ENCODE data around the gene ATP2B3.

ATP2B3 gene

DNA sequence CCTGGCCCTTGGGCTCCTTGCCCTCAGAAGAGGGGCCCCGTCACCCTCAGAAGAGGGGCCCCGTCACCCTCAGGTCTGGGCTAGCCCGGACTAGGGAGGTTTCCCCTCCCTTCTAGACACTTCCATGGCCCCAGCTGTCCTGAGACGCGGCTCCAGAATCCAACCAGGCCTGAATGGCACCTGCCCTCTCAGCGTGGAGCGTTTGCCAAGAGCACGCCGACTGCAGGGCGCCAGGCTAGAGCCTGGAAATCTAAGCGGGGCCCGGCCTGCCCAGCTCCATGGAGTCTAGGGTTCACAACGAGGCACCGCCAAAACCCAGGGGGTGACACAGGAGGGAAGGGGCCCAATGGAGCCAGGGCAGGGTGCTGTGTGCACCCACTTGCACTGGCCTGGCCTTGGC lies 7.8 kb upstream of the ATP2B3 start:
- Histone ChIP-seq H2AFZ (ENCODE audit: low read depth, low read length, severe bottlenecking) (no peak overlapping the region), H4K20me1 (ENCODE audit: low read depth, low read length) (no peaks in the 10 kb centered on the region), H3K4me3 (ENCODE audit: insufficient read depth, low read length, poor library complexity, severe bottlenecking) (no peak overlapping the region), H3K9me3 (ENCODE audit: insufficient read depth, low read length) (no peaks in the 10 kb centered on the region), H3K4me2 (ENCODE audit: low read depth, low read length, poor library complexity, severe bottlenecking) (no peak overlapping the region), H3K9ac (ENCODE audit: low read length) (no peak overlapping the region), H3K36me3 (ENCODE audit: low read length) (no peaks in the 10 kb centered on the region), H3K79me2 (ENCODE audit: insufficient read depth, low read length) (no peaks in the 10 kb centered on the region), H3K27me3 (ENCODE audit: low read length) (no peaks in the 10 kb centered on the region), H3K27ac (ENCODE audit: low read depth, low read length) (no peak overlapping the region), H3K9me2 (replicated peaks; ENCODE audit: insufficient read depth, low read length) (no peaks in the 10 kb centered on the region), H3F3A (ENCODE audit: insufficient read depth) (no peaks in the 10 kb centered on the region)
- TF ChIP-seq EZH2phosphoT487 (conservative IDR thresholded peaks at IDR 0.05; ENCODE audit: low read length) = no peak
- TF ChIP-seq, protein P1, sequence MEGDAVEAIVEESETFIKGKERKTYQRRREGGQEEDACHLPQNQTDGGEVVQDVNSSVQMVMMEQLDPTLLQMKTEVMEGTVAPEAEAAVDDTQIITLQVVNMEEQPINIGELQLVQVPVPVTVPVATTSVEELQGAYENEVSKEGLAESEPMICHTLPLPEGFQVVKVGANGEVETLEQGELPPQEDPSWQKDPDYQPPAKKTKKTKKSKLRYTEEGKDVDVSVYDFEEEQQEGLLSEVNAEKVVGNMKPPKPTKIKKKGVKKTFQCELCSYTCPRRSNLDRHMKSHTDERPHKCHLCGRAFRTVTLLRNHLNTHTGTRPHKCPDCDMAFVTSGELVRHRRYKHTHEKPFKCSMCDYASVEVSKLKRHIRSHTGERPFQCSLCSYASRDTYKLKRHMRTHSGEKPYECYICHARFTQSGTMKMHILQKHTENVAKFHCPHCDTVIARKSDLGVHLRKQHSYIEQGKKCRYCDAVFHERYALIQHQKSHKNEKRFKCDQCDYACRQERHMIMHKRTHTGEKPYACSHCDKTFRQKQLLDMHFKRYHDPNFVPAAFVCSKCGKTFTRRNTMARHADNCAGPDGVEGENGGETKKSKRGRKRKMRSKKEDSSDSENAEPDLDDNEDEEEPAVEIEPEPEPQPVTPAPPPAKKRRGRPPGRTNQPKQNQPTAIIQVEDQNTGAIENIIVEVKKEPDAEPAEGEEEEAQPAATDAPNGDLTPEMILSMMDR (IDR thresholded peaks at IDR 0.05; ENCODE audit: insufficient read depth, low read length, poor library complexity, severe bottlenecking) = no peak

DNA sequence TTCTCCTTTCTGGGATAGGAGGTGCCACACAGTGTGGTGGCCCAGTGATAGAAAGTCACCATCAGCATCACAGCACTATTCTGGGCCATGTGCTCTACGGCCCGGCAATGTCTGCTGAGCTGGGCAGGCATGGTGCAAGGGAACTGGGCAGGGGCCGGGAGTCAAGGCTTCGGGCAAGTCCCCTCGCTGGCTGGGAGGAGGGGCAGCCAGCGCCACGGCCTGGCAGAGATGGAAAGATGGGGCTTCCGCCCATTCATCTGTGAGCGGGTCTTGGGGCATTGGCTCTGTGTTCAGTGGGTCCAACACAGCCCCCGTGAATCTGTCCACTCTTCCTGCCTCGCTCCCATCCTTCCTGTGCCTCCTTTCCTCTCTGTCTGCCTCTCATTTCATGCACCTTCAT lies 7.1 kb upstream of the ATP2B3 start:
- H2AFZ ChIP-seq (ENCODE audit: low read depth, low read length, severe bottlenecking) = no peak overlapping the region

DNA sequence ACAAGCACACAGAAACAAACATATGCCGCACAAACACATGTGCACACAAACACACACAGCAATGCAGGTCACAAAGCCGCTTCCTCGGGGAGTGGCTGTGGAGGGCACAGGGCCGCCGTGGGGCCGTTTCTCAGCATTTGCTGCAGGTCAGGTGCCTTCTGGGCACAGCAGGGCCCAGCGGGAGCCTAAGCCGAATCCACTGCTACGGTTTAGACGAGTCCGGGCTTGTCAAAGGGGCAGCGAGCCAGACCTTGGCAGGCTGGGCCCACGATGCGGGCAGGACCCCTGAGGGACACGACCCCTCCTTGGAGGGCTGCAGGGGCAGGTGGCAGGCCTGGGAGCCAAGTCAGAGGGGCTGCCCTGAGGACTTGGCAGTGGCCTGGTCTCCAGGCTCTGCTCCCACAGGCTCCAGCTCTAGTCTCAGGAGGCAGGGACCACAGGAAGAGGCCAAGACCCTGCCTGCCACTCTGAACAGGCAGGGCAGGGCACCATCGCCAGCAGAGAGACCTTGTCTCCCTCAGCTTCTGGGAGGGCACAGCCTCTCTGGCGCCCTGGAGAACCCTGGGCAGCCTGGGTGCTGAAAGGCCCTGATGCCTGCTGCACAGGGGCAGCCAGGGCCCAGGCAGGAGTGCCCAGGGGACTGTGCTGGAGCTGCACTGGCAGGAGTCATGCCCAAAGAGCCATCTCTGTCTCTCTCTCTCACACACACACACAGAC lies 5.5 kb upstream of the ATP2B3 start:
- no peaks in the 10 kb centered on the region for H3K9me2 ChIP-seq (replicated peaks; ENCODE audit: insufficient read depth, low read length)
- H3K9me3 ChIP-seq (ENCODE audit: insufficient read depth, low read length) = no peaks in the 10 kb centered on the region
- H3K4me3 ChIP-seq (ENCODE audit: insufficient read depth, low read length, poor library complexity, severe bottlenecking) = no peak overlapping the region
- H3F3A ChIP-seq (ENCODE audit: insufficient read depth) = no peaks in the 10 kb centered on the region
- H4K20me1 ChIP-seq (ENCODE audit: low read depth, low read length) = no peaks in the 10 kb centered on the region
- no peak overlapping the region for H3K4me2 ChIP-seq (ENCODE audit: low read depth, low read length, poor library complexity, severe bottlenecking)
- H3K36me3 ChIP-seq (ENCODE audit: low read length) = no peaks in the 10 kb centered on the region
- H2AFZ ChIP-seq (ENCODE audit: low read depth, low read length, severe bottlenecking) = no peak overlapping the region
- H3K27me3 ChIP-seq (ENCODE audit: low read length) = no peaks in the 10 kb centered on the region
- TF ChIP-seq, protein P1 (IDR thresholded peaks at IDR 0.05; ENCODE audit: insufficient read depth, low read length, poor library complexity, severe bottlenecking) = no peak
- TF ChIP-seq EZH2phosphoT487 (conservative IDR thresholded peaks at IDR 0.05; ENCODE audit: low read length) = no peak
- no peak overlapping the region for H3K27ac ChIP-seq (ENCODE audit: low read depth, low read length)
- H3K9ac ChIP-seq (ENCODE audit: low read length) = no peak overlapping the region
- no peaks in the 10 kb centered on the region for H3K79me2 ChIP-seq (ENCODE audit: insufficient read depth, low read length)

More for the DNA sequence above, 7.1 kb upstream of the ATP2B3 start:
- H3K9me3 ChIP-seq (ENCODE audit: insufficient read depth, low read length) = no peaks in the 10 kb centered on the region
- no peaks in the 10 kb centered on the region for H3K79me2 ChIP-seq (ENCODE audit: insufficient read depth, low read length)
- no peak overlapping the region for H3K27ac ChIP-seq (ENCODE audit: low read depth, low read length)
- H4K20me1 ChIP-seq (ENCODE audit: low read depth, low read length) = no peaks in the 10 kb centered on the region
- H3K27me3 ChIP-seq (ENCODE audit: low read length) = no peaks in the 10 kb centered on the region
- TF ChIP-seq, protein P1 (IDR thresholded peaks at IDR 0.05; ENCODE audit: insufficient read depth, low read length, poor library complexity, severe bottlenecking) = no peak
- TF ChIP-seq EZH2phosphoT487 (conservative IDR thresholded peaks at IDR 0.05; ENCODE audit: low read length) = no peak
- no peak overlapping the region for H3K4me2 ChIP-seq (ENCODE audit: low read depth, low read length, poor library complexity, severe bottlenecking)
- H3K4me3 ChIP-seq (ENCODE audit: insufficient read depth, low read length, poor library complexity, severe bottlenecking) = no peak overlapping the region
- no peaks in the 10 kb centered on the region for H3K9me2 ChIP-seq (replicated peaks; ENCODE audit: insufficient read depth, low read length)
- H3K9ac ChIP-seq (ENCODE audit: low read length) = no peak overlapping the region
- H3K36me3 ChIP-seq (ENCODE audit: low read length) = no peaks in the 10 kb centered on the region
- no peaks in the 10 kb centered on the region for H3F3A ChIP-seq (ENCODE audit: insufficient read depth)

All from SU-DHL-6 (cell line).